CD4-positive, alpha-beta T cell (primary cell): Measurements from ENCODE around the gene TRIM44. TPM values are rescaled to one million over a fixed set of nuclear protein-coding genes. Genes with fewer than 3 reads are reported as not detected.

Experiments
- ATAC-seq: fragments of 200-7000 bp; cut with Tn5 transposase; one replicate; pipeline ENCODE4 v1.10.0; 2022; ENCODE audit warnings: mild to moderate bottlenecking; ENCODE audit not compliant: poor library complexity
- CTCF ChIA-PET: fragments of 350-600 bp; sonication (Branson Sonifier 250); formaldehyde crosslinking; loops from one replicate; lab custom pipeline; 2021; ENCODE audit warnings: antibody characterized with exemption, inconsistent platforms; lab: Charles Lee
- POLR2A ChIA-PET: fragments of 350-600 bp; sonication (Branson Sonifier 250); formaldehyde crosslinking; loops from one replicate; lab custom pipeline; 2021; ENCODE audit warnings: antibody characterized with exemption, inconsistent platforms; lab: Charles Lee
- DNase-seq, 14 experiments: peaks; one replicate each; pipeline ENCODE4 v3.0.0-alpha.2; 2013 to 2020; ENCODE audit warnings: mixed read lengths in 2 of 14
- H3K27ac ChIP-seq, 2 donors: one replicate each; pipeline versions ENCODE4 v1.5.1 to v1.7.0; 2013; ENCODE audit warnings: low read length in 2 of 2, low read depth in 1 of 2, mild to moderate bottlenecking in 1 of 2
- H3K27me3 ChIP-seq, 2 experiments: 1 replicate in 1 of 2; 2 replicates in 1 of 2; pipeline versions ENCODE4 v1.6.1 to v1.7.0; 2013; ENCODE audit warnings: low read length in 2 of 2, control low read depth in 1 of 2, mild to moderate bottlenecking in 1 of 2, moderate library complexity in 1 of 2; ENCODE audit not compliant: insufficient read depth in 2 of 2, control insufficient read depth in 1 of 2
- H3K36me3 ChIP-seq: one replicate; pipeline ENCODE4 v1.6.1; 2013; ENCODE audit warnings: low read length, control low read depth; ENCODE audit not compliant: insufficient read depth
- H3K4me1 ChIP-seq: one replicate; pipeline ENCODE4 v1.6.1; 2013; ENCODE audit warnings: low read length, control low read depth; ENCODE audit not compliant: insufficient read depth
- H3K4me3 ChIP-seq: one replicate; pipeline ENCODE4 v1.5.1; 2013; ENCODE audit warnings: mild to moderate bottlenecking, low read length, moderate library complexity
- H3K9me3 ChIP-seq, 2 experiments: 1 replicate in 1 of 2; 2 replicates in 1 of 2; pipeline versions ENCODE4 v1.6.1 to v1.7.0; 2013; ENCODE audit warnings: low read length in 2 of 2, mild to moderate bottlenecking in 2 of 2, control low read depth in 1 of 2, moderate library complexity in 1 of 2; ENCODE audit not compliant: control insufficient read depth in 1 of 2, insufficient read depth in 1 of 2
- H3K27ac Mint-ChIP-seq: one replicate; pipeline ENCODE4 v1.8.0; 2020; ENCODE audit warnings: mixed read lengths
- H3K27me3 Mint-ChIP-seq: one replicate; pipeline ENCODE4 v1.8.0; 2021; ENCODE audit warnings: mixed read lengths
- H3K36me3 Mint-ChIP-seq: one replicate; pipeline ENCODE4 v1.8.0; 2021; ENCODE audit warnings: low read depth, mixed read lengths
- H3K4me1 Mint-ChIP-seq: one replicate; pipeline ENCODE4 v1.8.0; 2021; ENCODE audit warnings: low read depth, mixed read lengths
- H3K4me3 Mint-ChIP-seq: one replicate; pipeline ENCODE4 v1.8.0; 2020; ENCODE audit warnings: mild to moderate bottlenecking, mixed read lengths
- H3K9me3 Mint-ChIP-seq: one replicate; pipeline ENCODE4 v1.8.0; 2020; ENCODE audit warnings: mixed read lengths
- intact Hi-C, 2 experiments: fragments of 100-400 bp; cut with DNase I in 1 of 2; cut with micrococcal nuclease in 1 of 2; formaldehyde crosslinking; loops; one replicate each; pipeline versions ENCODE4 v1.15.1 to v1.9.0; 2023 to 2025; cut with DNase I, micrococcal nuclease
- total RNA-seq, 174 experiments: library from RNA in 2 of 174; stranded (reverse) in 2 of 174; gene quantifications; one replicate each; pipeline ENCODE4 v1.2.3 and lab custom pipeline; 2021 to 2026
- TF ChIP-seq, protein P1 (sequence below): fragments of 200-600 bp; IDR thresholded peaks from one replicate; pipeline ENCODE4 v1.8.0; 2022; ENCODE audit warnings: antibody characterized with exemption, mild to moderate bottlenecking

TRIM44 gene
- total RNA-seq, 2 experiments from 2014 or later, result 32.1 to 36.7 TPM

DNA sequence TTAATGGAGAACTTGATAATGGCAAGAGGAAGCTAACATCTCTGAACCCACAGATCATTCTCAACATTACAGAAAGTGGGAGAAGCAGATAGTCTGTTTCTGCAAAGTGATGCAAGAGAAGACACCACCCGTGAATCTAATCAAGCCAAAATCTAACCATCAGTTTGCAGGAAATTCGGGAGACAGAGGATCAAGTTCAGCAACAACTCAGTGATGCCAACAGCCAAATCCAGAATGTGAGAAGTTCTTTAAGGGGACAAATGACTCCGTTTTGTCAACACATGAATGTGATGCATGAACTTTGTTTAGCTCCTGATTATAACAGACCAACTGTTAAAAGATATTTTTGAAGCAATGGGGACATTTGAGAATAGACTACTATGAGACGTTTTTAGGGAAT is 186.0 kb downstream of the TRIM44 start:
- Histone ChIP-seq H3K36me3 (no peaks in the 10 kb centered on the region), H3K27ac (no peak overlapping the region), H3K4me3 (no peak overlapping the region), H3K9me3 (no peaks in the 10 kb centered on the region), H3K4me1 (no peaks in the 10 kb centered on the region), H3K27me3 (peaks cover 4 to 6% of the 10 kb centered on the region in 2 experiments)
- H3K4me3 Mint-ChIP-seq, result no peak overlapping the region
- H3K9me3 Mint-ChIP-seq, result no peaks in the 10 kb centered on the region
- peaks cover 15% of the 10 kb centered on the region for H3K27me3 Mint-ChIP-seq
- TF ChIP-seq, protein P1, sequence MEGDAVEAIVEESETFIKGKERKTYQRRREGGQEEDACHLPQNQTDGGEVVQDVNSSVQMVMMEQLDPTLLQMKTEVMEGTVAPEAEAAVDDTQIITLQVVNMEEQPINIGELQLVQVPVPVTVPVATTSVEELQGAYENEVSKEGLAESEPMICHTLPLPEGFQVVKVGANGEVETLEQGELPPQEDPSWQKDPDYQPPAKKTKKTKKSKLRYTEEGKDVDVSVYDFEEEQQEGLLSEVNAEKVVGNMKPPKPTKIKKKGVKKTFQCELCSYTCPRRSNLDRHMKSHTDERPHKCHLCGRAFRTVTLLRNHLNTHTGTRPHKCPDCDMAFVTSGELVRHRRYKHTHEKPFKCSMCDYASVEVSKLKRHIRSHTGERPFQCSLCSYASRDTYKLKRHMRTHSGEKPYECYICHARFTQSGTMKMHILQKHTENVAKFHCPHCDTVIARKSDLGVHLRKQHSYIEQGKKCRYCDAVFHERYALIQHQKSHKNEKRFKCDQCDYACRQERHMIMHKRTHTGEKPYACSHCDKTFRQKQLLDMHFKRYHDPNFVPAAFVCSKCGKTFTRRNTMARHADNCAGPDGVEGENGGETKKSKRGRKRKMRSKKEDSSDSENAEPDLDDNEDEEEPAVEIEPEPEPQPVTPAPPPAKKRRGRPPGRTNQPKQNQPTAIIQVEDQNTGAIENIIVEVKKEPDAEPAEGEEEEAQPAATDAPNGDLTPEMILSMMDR, result no peak
- ChIA-PET CTCF (no interaction called here), POLR2A (no interaction called here)
- H3K4me1 Mint-ChIP-seq, result no peaks in the 10 kb centered on the region
- no peaks in the 10 kb centered on the region for H3K36me3 Mint-ChIP-seq
- intact Hi-C loops, result loop anchor here in 1 of 2 experiments (10.0 kb wide), 1 partner anchor 56 kb away; no protein-coding TSS in a partner anchor
- ATAC-seq (no peak), DNase-seq (no peak)
- H3K27ac Mint-ChIP-seq, result no peak overlapping the region

DNA sequence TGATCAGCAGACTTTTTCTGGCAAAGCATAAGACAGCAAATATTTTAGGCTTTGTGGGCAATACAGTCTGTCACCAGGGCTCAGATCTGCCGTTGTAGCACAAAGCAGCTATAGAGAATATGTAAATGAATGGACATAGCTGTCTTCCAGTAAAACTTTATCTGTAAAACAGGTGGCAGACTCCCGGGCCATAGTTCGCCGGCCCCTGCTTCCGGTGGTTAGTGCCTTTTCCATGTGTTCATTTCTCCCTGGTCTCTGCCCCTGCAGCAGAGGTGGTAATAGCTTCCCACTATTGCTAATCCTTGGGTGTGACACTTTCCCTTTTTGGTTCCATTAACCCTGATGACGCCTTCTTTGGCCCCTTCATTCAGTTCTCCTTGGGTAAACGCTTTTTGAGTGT is 187.6 kb downstream of the TRIM44 start:
- CTCF ChIA-PET, result no interaction called here

GRCh38 chr11:35851342-35851741 is 188.8 kb downstream of the TRIM44 start:
- TF ChIP-seq, protein P1, result no peak
- Histone ChIP-seq H3K4me3 (no peak overlapping the region), H3K4me1 (no peaks in the 10 kb centered on the region), H3K27me3 (peaks cover under 1% of the 10 kb centered on the region in 2 experiments), H3K27ac (no peak overlapping the region), H3K9me3 (no peaks in the 10 kb centered on the region), H3K36me3 (no peaks in the 10 kb centered on the region)
- DNase-seq (no peak), ATAC-seq (no peak)
- intact Hi-C loops, result no loop called here
- POLR2A ChIA-PET, result no interaction called here
- H3K36me3 Mint-ChIP-seq, result no peaks in the 10 kb centered on the region
- no peak overlapping the region for H3K4me3 Mint-ChIP-seq
- no peaks in the 10 kb centered on the region for H3K4me1 Mint-ChIP-seq
- H3K27ac Mint-ChIP-seq, result no peak overlapping the region
- H3K27me3 Mint-ChIP-seq, result no peaks in the 10 kb centered on the region
- CTCF ChIA-PET, result no interaction called here
- H3K9me3 Mint-ChIP-seq, result no peaks in the 10 kb centered on the region

More for the DNA sequence above, 187.6 kb downstream of the TRIM44 start:
- Mint-ChIP-seq H3K9me3 (no peaks in the 10 kb centered on the region), H3K4me1 (no peaks in the 10 kb centered on the region), H3K4me3 (no peak overlapping the region), H3K27ac (no peak overlapping the region), H3K36me3 (no peaks in the 10 kb centered on the region), H3K27me3 (peaks cover 5% of the 10 kb centered on the region)
- ATAC-seq (no peak), DNase-seq (no peak)
- peaks cover 4 to 6% of the 10 kb centered on the region in 2 experiments for H3K27me3 ChIP-seq
- H3K36me3 ChIP-seq, result no peaks in the 10 kb centered on the region
- H3K9me3 ChIP-seq, result no peaks in the 10 kb centered on the region
- no peaks in the 10 kb centered on the region for H3K4me1 ChIP-seq
- POLR2A ChIA-PET, result no interaction called here
- intact Hi-C loops, result no loop called here
- no peak overlapping the region for H3K4me3 ChIP-seq
- H3K27ac ChIP-seq, result no peak overlapping the region
- TF ChIP-seq, protein P1, result no peak
